OCI-LY1 (cell line): ENCODE data around the gene TMED10.

Experiments
- H2AFZ ChIP-seq: fragments of 200-600 bp; sonication (generic), shearing (Covaris generic); 2 replicates; pipeline ENCODE4 v1.6.0; 2014; ENCODE audit warnings: antibody characterized with exemption, mild to moderate bottlenecking, low read length
- H3F3A ChIP-seq: fragments of 200-600 bp; sonication (generic), shearing (Covaris generic); 2 replicates; pipeline ENCODE4 v1.6.0; 2014; ENCODE audit warnings: mild to moderate bottlenecking, antibody characterized with exemption, low read length, moderate library complexity; ENCODE audit not compliant: insufficient read depth
- H3K27ac ChIP-seq: fragments of 200-600 bp; sonication (generic); 2 replicates; pipeline ENCODE4 v1.5.1; 2014; ENCODE audit warnings: low read length, mixed run types, mild to moderate bottlenecking, low read depth; ENCODE audit not compliant: poor library complexity, severe bottlenecking
- H3K27me3 ChIP-seq: fragments of 200-600 bp; sonication (generic); 2 replicates; pipeline ENCODE4 v1.6.0; 2014; ENCODE audit warnings: antibody characterized with exemption, mild to moderate bottlenecking, low read length, moderate library complexity; ENCODE audit not compliant: insufficient read depth
- H3K36me3 ChIP-seq: fragments of 200-600 bp; sonication (generic); 2 replicates; pipeline ENCODE4 v1.6.1; 2014; ENCODE audit warnings: mild to moderate bottlenecking, antibody characterized with exemption, low read length, moderate library complexity, mixed read lengths; ENCODE audit not compliant: insufficient read depth
- H3K4me1 ChIP-seq: fragments of 200-600 bp; sonication (generic); 2 replicates; pipeline ENCODE4 v1.5.1; 2014; ENCODE audit warnings: mild to moderate bottlenecking, low read length, moderate library complexity; ENCODE audit not compliant: insufficient read depth, severe bottlenecking
- H3K4me2 ChIP-seq: fragments of 200-600 bp; sonication (generic), shearing (Covaris generic); 2 replicates; pipeline ENCODE4 v1.6.1; 2014; ENCODE audit warnings: low read length
- H3K4me3 ChIP-seq: fragments of 200-600 bp; sonication (generic); 2 replicates; pipeline ENCODE4 v1.5.1; 2014; ENCODE audit warnings: low read length, low read depth, mild to moderate bottlenecking, mixed read lengths; ENCODE audit not compliant: poor library complexity, severe bottlenecking
- H3K79me2 ChIP-seq: fragments of 200-600 bp; shearing (Covaris generic); 2 replicates; pipeline ENCODE4 v1.6.1; 2016; ENCODE audit warnings: mixed run types, low read length, mixed read lengths; ENCODE audit not compliant: insufficient read depth
- H3K9ac ChIP-seq: fragments of 200-600 bp; sonication (generic), shearing (Covaris generic); 2 replicates; pipeline ENCODE4 v1.6.1; 2014; ENCODE audit warnings: mild to moderate bottlenecking, low read length, mixed read lengths
- H3K9me2 ChIP-seq: fragments of 200-600 bp; sonication (generic), shearing (Covaris generic); 2 replicates; pipeline ENCODE4 v1.6.1; 2014; ENCODE audit warnings: low read depth, mild to moderate bottlenecking, low read length, mixed read lengths
- H3K9me3 ChIP-seq: fragments of 200-600 bp; shearing (Covaris generic); 2 replicates; pipeline ENCODE4 v1.6.1; 2014; ENCODE audit warnings: low read length, mixed read lengths
- H4K20me1 ChIP-seq: fragments of 200-600 bp; sonication (generic), shearing (Covaris generic); 2 replicates; pipeline ENCODE4 v1.6.0; 2016; ENCODE audit warnings: mild to moderate bottlenecking, low read length; ENCODE audit not compliant: insufficient read depth
- EZH2 ChIP-seq: fragments of 200-600 bp; sonication (generic), shearing (Covaris generic); IDR thresholded peaks from 2 replicates; pipeline ENCODE4 v1.8.0; 2017; ENCODE audit warnings: borderline replicate concordance, mixed run types, mild to moderate bottlenecking, antibody characterized with exemption, low read length, moderate library complexity, mixed read lengths
- TF ChIP-seq, protein P1 (sequence below): fragments of 200-600 bp; sonication (generic), shearing (Covaris generic); IDR thresholded peaks from 2 replicates; pipeline ENCODE4 v1.5.1; 2017; ENCODE audit warnings: mild to moderate bottlenecking, antibody characterized with exemption, low read length, moderate library complexity, mixed read lengths

TMED10 gene

DNA sequence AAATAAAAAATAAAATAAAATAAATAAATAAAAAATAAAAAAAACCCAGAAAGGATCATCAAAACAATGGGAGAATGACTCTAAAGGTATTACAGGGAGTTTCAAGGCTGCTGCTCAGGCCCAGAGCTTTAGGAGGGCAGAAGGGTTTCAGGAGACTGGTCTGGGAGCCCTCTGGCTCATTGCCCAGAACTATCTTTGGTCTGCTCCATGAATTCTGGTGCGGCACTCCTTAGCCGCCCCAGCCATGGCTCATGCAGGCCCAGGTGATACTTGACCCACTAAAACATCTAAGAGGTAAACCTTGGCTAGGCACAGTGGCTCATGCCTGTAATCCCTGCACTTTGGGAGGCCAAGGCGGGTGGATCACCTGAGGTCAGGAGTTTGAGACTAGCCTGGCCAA is 14.7 kb upstream of the TMED10 start:
- no peaks in the 10 kb centered on the region for H3K9me2 ChIP-seq
- H3K9me3 ChIP-seq: no peaks in the 10 kb centered on the region
- H3K4me1 ChIP-seq: peaks cover 12% of the 10 kb centered on the region
- H4K20me1 ChIP-seq: no peaks in the 10 kb centered on the region
- no peak overlapping the region for H3K4me3 ChIP-seq
- no peak for TF ChIP-seq EZH2
- TF ChIP-seq, protein P1, sequence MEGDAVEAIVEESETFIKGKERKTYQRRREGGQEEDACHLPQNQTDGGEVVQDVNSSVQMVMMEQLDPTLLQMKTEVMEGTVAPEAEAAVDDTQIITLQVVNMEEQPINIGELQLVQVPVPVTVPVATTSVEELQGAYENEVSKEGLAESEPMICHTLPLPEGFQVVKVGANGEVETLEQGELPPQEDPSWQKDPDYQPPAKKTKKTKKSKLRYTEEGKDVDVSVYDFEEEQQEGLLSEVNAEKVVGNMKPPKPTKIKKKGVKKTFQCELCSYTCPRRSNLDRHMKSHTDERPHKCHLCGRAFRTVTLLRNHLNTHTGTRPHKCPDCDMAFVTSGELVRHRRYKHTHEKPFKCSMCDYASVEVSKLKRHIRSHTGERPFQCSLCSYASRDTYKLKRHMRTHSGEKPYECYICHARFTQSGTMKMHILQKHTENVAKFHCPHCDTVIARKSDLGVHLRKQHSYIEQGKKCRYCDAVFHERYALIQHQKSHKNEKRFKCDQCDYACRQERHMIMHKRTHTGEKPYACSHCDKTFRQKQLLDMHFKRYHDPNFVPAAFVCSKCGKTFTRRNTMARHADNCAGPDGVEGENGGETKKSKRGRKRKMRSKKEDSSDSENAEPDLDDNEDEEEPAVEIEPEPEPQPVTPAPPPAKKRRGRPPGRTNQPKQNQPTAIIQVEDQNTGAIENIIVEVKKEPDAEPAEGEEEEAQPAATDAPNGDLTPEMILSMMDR: no peak
- no peak overlapping the region for H3K9ac ChIP-seq
- H3F3A ChIP-seq: no peaks in the 10 kb centered on the region
- H3K36me3 ChIP-seq: no peaks in the 10 kb centered on the region
- no peak overlapping the region for H2AFZ ChIP-seq
- H3K79me2 ChIP-seq: no peaks in the 10 kb centered on the region
- no peak overlapping the region for H3K27ac ChIP-seq
- H3K4me2 ChIP-seq: no peak overlapping the region
- peaks cover 11% of the 10 kb centered on the region; the same call in 1 of the 2 replicates for H3K27me3 ChIP-seq

- Histone ChIP-seq H3K9me2 (no peaks in the 10 kb centered on the region), H3K36me3 (no peaks in the 10 kb centered on the region), H3K27ac (no peak overlapping the region), H3K4me1 (peaks cover 12% of the 10 kb centered on the region), H3F3A (no peaks in the 10 kb centered on the region), H3K4me2 (no peak overlapping the region), H4K20me1 (no peaks in the 10 kb centered on the region), H3K9ac (no peak overlapping the region), H3K9me3 (no peaks in the 10 kb centered on the region), H3K4me3 (no peak overlapping the region), H3K27me3 (peaks cover 11% of the 10 kb centered on the region; the same call in 1 of the 2 replicates), H2AFZ (no peak overlapping the region), H3K79me2 (no peaks in the 10 kb centered on the region)
- TF ChIP-seq EZH2: no peak
- TF ChIP-seq, protein P1: no peak
These were observed 13.6 kb upstream of the TMED10 start for GRCh38 chr14:75190023-75190422.

GRCh38 chr14:75188520-75189268 is 12.3 kb upstream of the TMED10 start:
- Histone ChIP-seq H3K9ac (no peak overlapping the region), H3K4me1 (peaks cover 12% of the 10 kb centered on the region), H3K4me2 (no peak overlapping the region; the same call in 1 of the 2 replicates), H3K9me2 (no peaks in the 10 kb centered on the region), H4K20me1 (no peaks in the 10 kb centered on the region), H3K27me3 (peaks cover 8% of the 10 kb centered on the region; the same call in 1 of the 2 replicates), H3K27ac (no peak overlapping the region), H3F3A (no peaks in the 10 kb centered on the region), H3K79me2 (no peaks in the 10 kb centered on the region), H3K36me3 (no peaks in the 10 kb centered on the region), H2AFZ (no peak overlapping the region), H3K4me3 (no peak overlapping the region), H3K9me3 (no peaks in the 10 kb centered on the region)
- no peak for TF ChIP-seq EZH2
- TF ChIP-seq, protein P1: no peak
